MV-4-11 (cell line): ENCODE measurements around the gene KRTAP10-6.
"Not testable (repeated sequence)": the region's sequence is repeated elsewhere in the genome, so short reads cannot be mapped to it uniquely, and the experiment has no call there.

ENCODE experiments used
- DNase-seq: peaks from one replicate; lab custom pipeline; 2025; lab: John Stamatoyannopoulos, UW

Gene KRTAP10-6

GRCh38 chr21:44617071-44617501 is 24.8 kb upstream of the KRTAP10-6 start:
- DNase-seq = no peak

GRCh38 chr21:44616591-44616926 is 24.3 kb upstream of the KRTAP10-6 start:
- no peak for DNase-seq

- no peak for DNase-seq
These were observed 23.7 kb upstream of the KRTAP10-6 start for GRCh38 chr21:44615911-44616590.

GRCh38 chr21:44615466-44615865 is 23.2 kb upstream of the KRTAP10-6 start:
- no peak for DNase-seq

- no peak for DNase-seq
These were observed 22.7 kb upstream of the KRTAP10-6 start for GRCh38 chr21:44614961-44615391.

- no peak for DNase-seq
These were observed 21.9 kb upstream of the KRTAP10-6 start for GRCh38 chr21:44614161-44614631.

GRCh38 chr21:44613386-44614155 is 21.3 kb upstream of the KRTAP10-6 start:
- DNase-seq = no peak

- no peak for DNase-seq
These were observed 20.4 kb upstream of the KRTAP10-6 start for GRCh38 chr21:44612669-44613229.

- DNase-seq = no peak
These were observed 19.8 kb upstream of the KRTAP10-6 start, which contains the start of gene KRTAP10-8 for GRCh38 chr21:44612029-44612486. Gene KRTAP10-8 (plus strand): TSS chr21:44612079. CDS start chr21:44612101, 22 bp downstream.

GRCh38 chr21:44611551-44611950 is 19.2 kb upstream of the KRTAP10-6 start:
- no peak for DNase-seq

- DNase-seq = not testable (repeated sequence)
These were observed 18.0 kb upstream of the KRTAP10-6 start for GRCh38 chr21:44610157-44610843.

- no peak for DNase-seq
These were observed 16.9 kb upstream of the KRTAP10-6 start for GRCh38 chr21:44609193-44609592.

- no peak for DNase-seq
These were observed 14.2 kb upstream of the KRTAP10-6 start for GRCh38 chr21:44606495-44606894.

GRCh38 chr21:44603911-44604310 is 11.6 kb upstream of the KRTAP10-6 start:
- no peak for DNase-seq

- no peak for DNase-seq
These were observed 11.0 kb upstream of the KRTAP10-6 start for GRCh38 chr21:44603109-44603875.

GRCh38 chr21:44602463-44602850 is 10.2 kb upstream of the KRTAP10-6 start:
- no peak for DNase-seq

GRCh38 chr21:44601596-44602462 is 9.5 kb upstream of the KRTAP10-6 start:
- no peak for DNase-seq

- not testable (repeated sequence) for DNase-seq
These were observed 8.8 kb upstream of the KRTAP10-6 start for GRCh38 chr21:44601091-44601490.

GRCh38 chr21:44600118-44600978 is 8.0 kb upstream of the KRTAP10-6 start, which contains the start of gene KRTAP10-7:
Gene KRTAP10-7 (plus strand): TSS chr21:44600597. CDS start chr21:44600622, 25 bp downstream.
- not testable (repeated sequence) for DNase-seq
